HepG2 (cell line): ENCODE measurements around the gene NMNAT1. TPM values are rescaled to one million over a fixed set of nuclear protein-coding genes. Genes with fewer than 3 reads are reported as not detected.

ENCODE experiments used
- BRD4 ChIP-seq: sonication (generic); formaldehyde crosslinking; IDR thresholded peaks from 2 replicates; pipeline ENCODE4 v1.4.0; 2020; ENCODE audit warnings: missing genetic modification reagents
- MXI1 ChIP-seq: IDR thresholded peaks from 3 replicates; pipeline ENCODE4 v1.6.1; 2012; ENCODE audit warnings: low read depth, low read length, inconsistent platforms, borderline replicate concordance
- SIN3B ChIP-seq: fragments of 150-350 bp; IDR thresholded peaks from 2 replicates; pipeline ENCODE4 v1.6.1; 2014; ENCODE audit warnings: low read length
- ZNF205 ChIP-seq: IDR thresholded peaks from 2 replicates; pipeline ENCODE4 v1.6.1; 2018; ENCODE audit warnings: missing biosample characterization, missing genetic modification reagents
- ZNF256 ChIP-seq: sonication (generic); formaldehyde crosslinking; conservative IDR thresholded peaks from 2 replicates; pipeline ENCODE4 v1.4.0; 2020; ENCODE audit warnings: missing genetic modification reagents
- ZNF790 ChIP-seq: sonication (generic); formaldehyde crosslinking; IDR thresholded peaks from 2 replicates; pipeline ENCODE4 v1.8.0; 2022; ENCODE audit warnings: missing genetic modification reagents, mild to moderate bottlenecking, borderline replicate concordance
- polyA plus RNA-seq, 8 experiments: library from polyadenylated mRNA; depleted of rRNA in 3 of 8; stranded (reverse) in 7 of 8; unstranded in 1 of 8; fragments of >200 nt; fragmentation: Illumina TruSeq in 4 of 8; extraction: Trizol in 4 of 8; gene quantifications; 2 replicates each; pipeline versions ENCODE4 v1.2.1 to v1.2.3, GENCODE V29; 2011 to 2016; ENCODE audit warnings: low read depth in 4 of 8, missing spikeins in 1 of 8, mixed read lengths in 1 of 8; ENCODE audit not compliant: insufficient read depth in 1 of 8
- total RNA-seq, 5 experiments: library from RNA; depleted of rRNA; stranded (reverse); fragments of >200 nt; fragmentation: Illumina TruSeq; extraction: Trizol; gene quantifications; 2 replicates each; pipeline ENCODE4 v1.2.3, GENCODE V29; 2016; ENCODE audit warnings: low read depth in 1 of 5
- TF ChIP-seq, protein P1 (sequence below): sonication (generic); formaldehyde crosslinking; IDR thresholded peaks from 2 replicates; pipeline ENCODE4 v1.5.0; 2020; ENCODE audit warnings: mild to moderate bottlenecking, missing genetic modification reagents, borderline replicate concordance
- TF ChIP-seq, protein P2 (sequence below): IDR thresholded peaks from 2 replicates; pipeline ENCODE4 v1.6.1; 2012; ENCODE audit warnings: low read depth, low read length, improper control_type of control experiment
- TF ChIP-seq, protein P3 (sequence below): sonication (generic); formaldehyde crosslinking; IDR thresholded peaks from 2 replicates; pipeline ENCODE4 v1.4.0; 2020; ENCODE audit warnings: missing genetic modification reagents

The NMNAT1 gene
- total and polyA plus RNA-seq, 2 of the 13 experiments (the other 11 are each of a cell fraction or from before 2014, with no cell fraction given), result 5.6 to 12.2 TPM

DNA sequence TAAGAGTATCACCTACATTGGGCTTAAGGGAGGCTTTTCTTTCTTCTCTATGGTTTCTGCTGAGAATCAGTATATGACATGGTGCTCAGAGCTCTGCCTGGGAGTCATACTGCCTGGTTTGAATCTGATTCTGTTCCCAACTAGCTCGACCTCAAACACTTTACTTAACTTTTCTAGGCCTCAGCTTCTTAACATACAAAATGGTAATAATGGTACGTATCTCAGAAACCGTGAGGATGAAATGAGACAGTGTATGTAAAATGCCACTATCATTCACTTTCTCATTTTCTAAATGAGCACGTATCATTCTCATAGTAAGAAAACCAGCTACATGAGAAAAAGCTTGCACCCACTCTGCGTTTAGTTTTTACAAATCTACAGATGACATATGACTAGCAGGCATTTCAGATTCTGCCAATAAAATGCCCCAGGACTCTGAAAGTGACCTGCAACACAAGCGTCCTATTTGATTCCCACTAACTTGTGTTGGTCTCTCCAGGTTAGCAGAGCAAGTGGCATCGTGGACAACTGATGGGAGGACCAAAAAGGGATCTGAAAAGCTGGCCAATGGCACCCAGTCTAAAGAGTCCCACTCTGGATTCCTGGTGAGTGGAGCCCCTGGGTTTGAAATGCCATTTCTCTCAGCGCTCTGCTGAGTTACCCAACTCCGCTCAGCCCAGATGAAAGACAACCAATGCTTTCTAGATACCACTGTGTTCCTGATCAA, 39.3 kb upstream of the NMNAT1 start (continued):
- TF ChIP-seq, protein P1, sequence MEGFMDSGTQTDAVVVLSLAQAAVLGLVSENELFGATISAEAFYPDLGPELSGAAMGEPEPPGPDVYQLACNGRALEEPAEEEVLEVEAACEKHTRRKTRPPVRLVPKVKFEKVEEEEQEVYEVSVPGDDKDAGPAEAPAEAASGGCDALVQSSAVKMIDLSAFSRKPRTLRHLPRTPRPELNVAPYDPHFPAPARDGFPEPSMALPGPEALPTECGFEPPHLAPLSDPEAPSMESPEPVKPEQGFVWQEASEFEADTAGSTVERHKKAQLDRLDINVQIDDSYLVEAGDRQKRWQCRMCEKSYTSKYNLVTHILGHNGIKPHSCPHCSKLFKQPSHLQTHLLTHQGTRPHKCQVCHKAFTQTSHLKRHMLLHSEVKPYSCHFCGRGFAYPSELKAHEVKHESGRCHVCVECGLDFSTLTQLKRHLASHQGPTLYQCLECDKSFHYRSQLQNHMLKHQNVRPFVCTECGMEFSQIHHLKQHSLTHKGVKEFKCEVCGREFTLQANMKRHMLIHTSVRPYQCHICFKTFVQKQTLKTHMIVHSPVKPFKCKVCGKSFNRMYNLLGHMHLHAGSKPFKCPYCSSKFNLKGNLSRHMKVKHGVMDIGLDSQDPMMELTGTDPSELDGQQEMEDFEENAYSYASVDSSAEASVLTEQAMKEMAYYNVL (CRISPR knock-in tag), result no peak
- TF ChIP-seq ZNF205 (CRISPR knock-in tag) (no peak), ZNF256 (CRISPR knock-in tag) (no peak), MXI1 (no peak), ZNF790 (CRISPR knock-in tag) (no peak), SIN3B (no peak), BRD4 (CRISPR knock-in tag) (no peak)
- TF ChIP-seq, protein P2, sequence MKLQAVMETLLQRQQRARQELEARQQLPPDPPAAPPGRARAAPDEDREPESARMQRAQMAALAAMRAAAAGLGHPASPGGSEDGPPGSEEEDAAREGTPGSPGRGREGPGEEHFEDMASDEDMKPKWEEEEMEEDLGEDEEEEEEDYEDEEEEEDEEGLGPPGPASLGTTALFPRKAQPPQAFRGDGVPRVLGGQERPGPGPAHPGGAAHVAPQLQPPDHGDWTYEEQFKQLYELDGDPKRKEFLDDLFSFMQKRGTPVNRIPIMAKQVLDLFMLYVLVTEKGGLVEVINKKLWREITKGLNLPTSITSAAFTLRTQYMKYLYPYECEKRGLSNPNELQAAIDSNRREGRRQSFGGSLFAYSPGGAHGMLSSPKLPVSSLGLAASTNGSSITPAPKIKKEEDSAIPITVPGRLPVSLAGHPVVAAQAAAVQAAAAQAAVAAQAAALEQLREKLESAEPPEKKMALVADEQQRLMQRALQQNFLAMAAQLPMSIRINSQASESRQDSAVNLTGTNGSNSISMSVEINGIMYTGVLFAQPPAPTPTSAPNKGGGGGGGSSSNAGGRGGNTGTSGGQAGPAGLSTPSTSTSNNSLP, result no peak
- TF ChIP-seq, protein P3, sequence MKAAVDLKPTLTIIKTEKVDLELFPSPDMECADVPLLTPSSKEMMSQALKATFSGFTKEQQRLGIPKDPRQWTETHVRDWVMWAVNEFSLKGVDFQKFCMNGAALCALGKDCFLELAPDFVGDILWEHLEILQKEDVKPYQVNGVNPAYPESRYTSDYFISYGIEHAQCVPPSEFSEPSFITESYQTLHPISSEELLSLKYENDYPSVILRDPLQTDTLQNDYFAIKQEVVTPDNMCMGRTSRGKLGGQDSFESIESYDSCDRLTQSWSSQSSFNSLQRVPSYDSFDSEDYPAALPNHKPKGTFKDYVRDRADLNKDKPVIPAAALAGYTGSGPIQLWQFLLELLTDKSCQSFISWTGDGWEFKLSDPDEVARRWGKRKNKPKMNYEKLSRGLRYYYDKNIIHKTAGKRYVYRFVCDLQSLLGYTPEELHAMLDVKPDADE, result no peak
